Measurements from ENCODE around the gene TRAIP. TPM values are rescaled to one million over a fixed set of nuclear protein-coding genes. Genes with fewer than 3 reads are reported as not detected.

Gene TRAIP
- total RNA-seq, 1 experiment from 2014 or later, result 28.0 TPM

DNA sequence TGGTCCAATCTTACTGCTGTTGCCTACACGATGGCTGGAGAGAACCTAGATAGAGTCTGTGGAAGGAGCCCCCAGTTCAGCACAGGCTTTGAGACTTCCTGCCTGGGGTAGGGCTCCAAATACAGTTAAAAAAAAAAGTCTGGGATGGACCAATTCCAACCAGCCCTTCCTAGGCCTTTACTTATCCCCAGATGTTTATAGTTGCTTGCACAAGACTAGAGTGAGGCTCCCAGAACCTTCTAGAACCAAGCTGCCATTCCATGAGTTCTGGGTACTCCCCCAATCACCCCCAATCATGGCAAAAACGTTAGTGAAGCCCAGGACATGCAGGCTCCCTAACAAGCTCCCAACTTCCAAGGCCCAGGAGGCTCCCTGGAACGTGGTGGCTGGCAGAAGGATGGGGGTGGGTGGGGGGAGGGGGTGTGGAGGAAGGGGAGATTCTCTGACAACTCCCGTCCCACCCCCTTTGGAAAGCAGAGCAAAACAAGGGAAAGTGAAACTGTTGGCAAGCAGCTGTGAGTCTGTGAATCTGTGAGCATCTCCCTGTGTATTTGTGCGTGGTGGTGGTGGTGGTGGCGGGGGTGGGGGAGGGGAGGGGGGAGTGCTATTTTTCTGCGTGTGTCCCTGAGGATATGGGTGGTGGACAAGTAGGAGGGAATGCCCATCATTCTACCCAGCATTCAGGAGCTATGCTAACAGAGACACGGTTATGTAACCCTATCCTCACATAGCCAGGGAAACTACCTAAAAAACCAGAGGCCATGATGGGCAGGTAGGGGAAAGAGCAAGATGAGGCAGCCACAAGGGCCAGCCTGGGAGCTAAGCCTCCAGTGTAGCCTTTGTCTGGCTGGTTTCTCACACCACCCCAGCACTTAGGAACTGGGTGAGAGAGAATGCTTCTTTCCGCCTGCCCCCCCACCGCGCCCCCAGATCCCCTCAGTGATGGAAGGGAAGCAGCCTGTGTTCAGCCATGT is 45.3 kb upstream of the TRAIP start:
- H3K27me3 Mint-ChIP-seq (ENCODE audit: insufficient read depth, unreplicated experiment), result no peaks in the 10 kb centered on the region
- no peak for TF ChIP-seq CTCF (IDR thresholded peaks at IDR 0.05; ENCODE audit: insufficient read depth in 1 of 2, low read depth in 1 of 2, low read length in 1 of 2, severe bottlenecking in 1 of 2, unreplicated experiment in 1 of 2)
- intact Hi-C loops (cut with micrococcal nuclease; ENCODE audit: unreplicated experiment), result loop anchor here (5.0 kb wide), 1 partner anchor 44 kb away; the partner anchor contains the start of gene TRAIP
- H3K36me3 ChIP-seq (ENCODE audit: control insufficient read depth, insufficient read depth, low read length), result no peaks in the 10 kb centered on the region; the same call in 1 of the 2 replicates
- POLR2A ChIA-PET, result no interaction called here
- peaks cover 7% of the 10 kb centered on the region for H3K4me1 Mint-ChIP-seq (ENCODE audit: low read depth, unreplicated experiment)
- H3K4me3 Mint-ChIP-seq (ENCODE audit: unreplicated experiment), result no peak overlapping the region
- H3K27me3 ChIP-seq (replicated peaks; ENCODE audit: control insufficient read depth, insufficient read depth, low read length), result no peaks in the 10 kb centered on the region
- BruUV-seq (replicated peaks), result no TSS peak
- no peak overlapping the region for H3K27ac Mint-ChIP-seq (ENCODE audit: unreplicated experiment)
- no peak for DNase-seq
- CTCF ChIA-PET, result interaction anchor here (0.5 to 0.6 kb wide), 4 partner anchors 11 to 115 kb away, joined by 3 to 8 read pairs (median 4); partner anchors contain the start of gene IP6K1
- H3K4me1 ChIP-seq, result peaks cover 45% of the 10 kb centered on the region
- H3K36me3 Mint-ChIP-seq (ENCODE audit: insufficient read depth, unreplicated experiment), result peaks cover 10% of the 10 kb centered on the region
- H3K9me3 ChIP-seq, result no peaks in the 10 kb centered on the region
- H3K4me3 ChIP-seq (ENCODE audit: low read depth, low read length), result no peak overlapping the region
- H3K9me3 Mint-ChIP-seq (ENCODE audit: unreplicated experiment), result no peaks in the 10 kb centered on the region

DNA sequence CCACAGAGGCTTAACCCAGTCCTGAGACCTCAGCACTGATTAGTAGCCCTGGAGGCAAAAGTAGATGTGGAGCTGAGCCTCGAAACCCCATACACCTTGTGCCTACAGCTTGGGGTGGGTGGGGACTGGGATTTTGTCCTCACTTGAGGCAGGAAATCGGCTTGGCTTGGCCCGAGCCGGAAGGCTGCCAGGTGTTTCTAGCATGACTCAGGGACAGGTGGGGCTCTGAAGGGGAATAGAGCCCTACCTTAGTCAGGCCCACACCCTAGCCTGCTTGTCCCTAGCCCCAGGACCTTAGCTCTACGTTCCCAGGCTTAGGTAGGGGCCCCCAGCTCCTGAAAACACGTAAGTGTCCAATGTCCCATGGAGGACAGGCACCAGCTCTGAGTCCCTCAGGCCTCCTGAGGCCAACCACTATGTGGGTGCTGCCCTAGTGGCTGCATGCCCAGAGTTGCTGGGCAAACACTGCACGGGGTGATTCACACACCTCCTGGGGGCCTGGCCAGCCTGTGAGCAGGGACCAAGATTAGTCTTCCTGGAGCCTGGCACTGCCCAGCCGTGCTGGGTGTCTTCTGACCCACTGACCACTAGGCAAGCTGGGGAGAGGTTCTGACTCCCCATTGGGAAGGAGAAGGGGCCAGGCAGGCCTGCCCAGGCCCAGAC is 44.3 kb upstream of the TRAIP start:
- BruUV-seq (replicated peaks), result no TSS peak
- Histone ChIP-seq H3K4me1 (peaks cover 35% of the 10 kb centered on the region), H3K4me3 (ENCODE audit: low read depth, low read length) (no peak overlapping the region), H3K9me3 (no peaks in the 10 kb centered on the region), H3K36me3 (ENCODE audit: control insufficient read depth, insufficient read depth, low read length) (no peaks in the 10 kb centered on the region; the same call in 1 of the 2 replicates), H3K27me3 (replicated peaks; ENCODE audit: control insufficient read depth, insufficient read depth, low read length) (no peaks in the 10 kb centered on the region)
- H3K4me3 Mint-ChIP-seq (ENCODE audit: unreplicated experiment), result no peak overlapping the region
- intact Hi-C loops (cut with micrococcal nuclease; ENCODE audit: unreplicated experiment), result loop anchor here (5.0 kb wide), 1 partner anchor 43 kb away; the partner anchor contains the start of gene TRAIP
- no peak overlapping the region for H3K27ac Mint-ChIP-seq (ENCODE audit: unreplicated experiment)
- DNase-seq, result peak; percentile 23 to 76
- peaks cover 1% of the 10 kb centered on the region for H3K4me1 Mint-ChIP-seq (ENCODE audit: low read depth, unreplicated experiment)
- H3K9me3 Mint-ChIP-seq (ENCODE audit: unreplicated experiment), result no peaks in the 10 kb centered on the region
- peaks cover 5% of the 10 kb centered on the region for H3K36me3 Mint-ChIP-seq (ENCODE audit: insufficient read depth, unreplicated experiment)
- no peak for TF ChIP-seq CTCF (IDR thresholded peaks at IDR 0.05; ENCODE audit: insufficient read depth in 1 of 2, low read depth in 1 of 2, low read length in 1 of 2, severe bottlenecking in 1 of 2, unreplicated experiment in 1 of 2)
- H3K27me3 Mint-ChIP-seq (ENCODE audit: insufficient read depth, unreplicated experiment), result no peaks in the 10 kb centered on the region
- POLR2A ChIA-PET, result no interaction called here
- CTCF ChIA-PET, result interaction anchor here (0.6 to 1.3 kb wide), 3 partner anchors 56 to 67 kb away, joined by 3 to 6 read pairs (median 3); no protein-coding TSS in a partner anchor

GRCh38 chr3:49899815-49900214 is 43.5 kb upstream of the TRAIP start:
- Mint-ChIP-seq H3K27ac (ENCODE audit: unreplicated experiment) (no peak overlapping the region), H3K4me3 (ENCODE audit: unreplicated experiment) (no peak overlapping the region), H3K4me1 (ENCODE audit: low read depth, unreplicated experiment) (no peaks in the 10 kb centered on the region), H3K9me3 (ENCODE audit: unreplicated experiment) (no peaks in the 10 kb centered on the region), H3K27me3 (ENCODE audit: insufficient read depth, unreplicated experiment) (no peaks in the 10 kb centered on the region), H3K36me3 (ENCODE audit: insufficient read depth, unreplicated experiment) (peaks cover 5% of the 10 kb centered on the region)
- intact Hi-C loops (cut with micrococcal nuclease; ENCODE audit: unreplicated experiment), result loop anchor here (5.0 kb wide), 1 partner anchor 43 kb away; the partner anchor contains the start of gene TRAIP
- TF ChIP-seq CTCF (IDR thresholded peaks at IDR 0.05; ENCODE audit: insufficient read depth in 1 of 2, low read depth in 1 of 2, low read length in 1 of 2, severe bottlenecking in 1 of 2, unreplicated experiment in 1 of 2), result peak; percentile 20 to 32
- Histone ChIP-seq H3K4me1 (peaks cover 27% of the 10 kb centered on the region), H3K9me3 (no peaks in the 10 kb centered on the region), H3K4me3 (ENCODE audit: low read depth, low read length) (no peak overlapping the region), H3K36me3 (ENCODE audit: control insufficient read depth, insufficient read depth, low read length) (no peaks in the 10 kb centered on the region; the same call in 1 of the 2 replicates), H3K27me3 (replicated peaks; ENCODE audit: control insufficient read depth, insufficient read depth, low read length) (no peaks in the 10 kb centered on the region)
- ChIA-PET CTCF (interaction anchor here (0.6 to 1.3 kb wide), 4 partner anchors 11 to 455 kb away, joined by 3 to 8 read pairs (median 6); no protein-coding TSS in a partner anchor), POLR2A (no interaction called here)
- peak in 1 of 2 experiments; percentile 29 for DNase-seq
- no TSS peak for BruUV-seq (replicated peaks)
